WTC11 (cell line): ENCODE results near the gene ANKLE2. TPM values are rescaled to one million over a fixed set of nuclear protein-coding genes. Genes with fewer than 3 reads are reported as not detected.

Experiments
- ATAC-seq: fragments of 200-7000 bp; cut with Tn5 transposase; 2 replicates; pipeline ENCODE4 v1.10.0; 2021; ENCODE audit warnings: mild to moderate bottlenecking, moderate library complexity
- CTCF ChIA-PET: fragments of 300-600 bp; sonication (Branson Sonifier 250); formaldehyde crosslinking; loops from one replicate; lab custom pipeline; 2021; ENCODE audit warnings: antibody characterized with exemption; lab: Charles Lee
- POLR2A ChIA-PET: fragments of 350-600 bp; sonication (Branson Sonifier 250); formaldehyde crosslinking; loops from one replicate; lab custom pipeline; 2021; ENCODE audit warnings: antibody characterized with exemption; lab: Charles Lee
- DNase-seq: peaks from one replicate; pipeline ENCODE4 v3.0.0; 2021; ENCODE audit warnings: low spot score
- H3K27ac Mint-ChIP-seq: 2 replicates; pipeline ENCODE4 v1.8.0; 2021; ENCODE audit warnings: mixed read lengths
- H3K27me3 Mint-ChIP-seq: 2 replicates; pipeline ENCODE4 v1.8.0; 2021; ENCODE audit warnings: low read depth, mild to moderate bottlenecking, moderate library complexity, mixed read lengths
- H3K36me3 Mint-ChIP-seq: 2 replicates; pipeline ENCODE4 v1.8.0; 2021; ENCODE audit warnings: mixed read lengths
- H3K4me1 Mint-ChIP-seq: 2 replicates; pipeline ENCODE4 v1.8.0; 2022; ENCODE audit warnings: mixed read lengths
- H3K4me3 Mint-ChIP-seq: 2 replicates; pipeline ENCODE4 v1.8.0; 2021; ENCODE audit warnings: mild to moderate bottlenecking, moderate library complexity, mixed read lengths
- H3K9me3 Mint-ChIP-seq: 2 replicates; pipeline ENCODE4 v1.8.0; 2021; ENCODE audit warnings: mixed read lengths
- CREB1 ChIP-seq: sonication (generic); formaldehyde crosslinking; IDR thresholded peaks from 2 replicates; pipeline ENCODE4 v1.8.0; 2023; ENCODE audit warnings: mild to moderate bottlenecking, missing genetic modification reagents
- E2F4 ChIP-seq: sonication (generic); formaldehyde crosslinking; IDR thresholded peaks from 2 replicates; pipeline ENCODE4 v1.8.1; 2022; ENCODE audit warnings: low read depth, mild to moderate bottlenecking, moderate library complexity, missing genetic modification reagents, borderline replicate concordance
- HMGA2 ChIP-seq: fragments of 250-450 bp; sonication (Bioruptor Pico); IDR thresholded peaks from 2 replicates; pipeline ENCODE4 v1.4.0; 2021; ENCODE audit warnings: mild to moderate bottlenecking, moderate library complexity
- IRF2 ChIP-seq: sonication (generic); formaldehyde crosslinking; IDR thresholded peaks from 2 replicates; pipeline ENCODE4 v1.8.0; 2022; ENCODE audit warnings: low read depth, missing genetic modification reagents, borderline replicate concordance
- KAT7 ChIP-seq: sonication (generic); formaldehyde crosslinking; IDR thresholded peaks from 2 replicates; pipeline ENCODE4 v1.8.1; 2023; ENCODE audit warnings: missing genetic modification reagents, mild to moderate bottlenecking, borderline replicate concordance
- PRDM15 ChIP-seq: sonication (generic); formaldehyde crosslinking; IDR thresholded peaks from 2 replicates; pipeline ENCODE4 v1.8.0; 2022; ENCODE audit warnings: missing genetic modification reagents
- SMAD4 ChIP-seq: sonication (generic); formaldehyde crosslinking; IDR thresholded peaks from 2 replicates; pipeline ENCODE4 v1.8.0; 2022; ENCODE audit warnings: mild to moderate bottlenecking, missing genetic modification reagents
- STAT6 ChIP-seq: sonication (generic); formaldehyde crosslinking; conservative IDR thresholded peaks from 2 replicates; pipeline ENCODE4 v1.8.1; 2023; ENCODE audit warnings: mild to moderate bottlenecking, low read depth, missing genetic modification reagents, moderate library complexity
- TEAD4 ChIP-seq: sonication (generic); formaldehyde crosslinking; IDR thresholded peaks from 2 replicates; pipeline ENCODE4 v1.8.0; 2022; ENCODE audit warnings: mild to moderate bottlenecking, missing genetic modification reagents
- USF1 ChIP-seq: sonication (generic); formaldehyde crosslinking; IDR thresholded peaks from 2 replicates; pipeline ENCODE4 v1.8.0; 2022; ENCODE audit warnings: mild to moderate bottlenecking, missing genetic modification reagents
- ZMAT4 ChIP-seq: fragments of 250-450 bp; sonication (Bioruptor Pico); IDR thresholded peaks from 2 replicates; pipeline ENCODE4 v1.9.0; 2021; ENCODE audit warnings: mild to moderate bottlenecking
- ZNF317 ChIP-seq: sonication (generic); formaldehyde crosslinking; IDR thresholded peaks from 2 replicates; pipeline ENCODE4 v1.8.1; 2023; ENCODE audit warnings: low read depth, mild to moderate bottlenecking, moderate library complexity, missing genetic modification reagents, borderline replicate concordance
- ZNF512 ChIP-seq: sonication (generic); formaldehyde crosslinking; IDR thresholded peaks from 2 replicates; pipeline ENCODE4 v1.8.1; 2022; ENCODE audit warnings: missing genetic modification reagents, borderline replicate concordance
- ZNF671 ChIP-seq: fragments of 250-450 bp; sonication (Bioruptor Pico); IDR thresholded peaks from 2 replicates; pipeline ENCODE4 v1.8.0; 2021; ENCODE audit warnings: mild to moderate bottlenecking
- total RNA-seq: library from RNA; stranded (reverse); gene quantifications from 3 replicates; pipeline ENCODE4 v1.2.3, GENCODE V29; 2021

The ANKLE2 gene
- total RNA-seq, 1 experiment from 2014 or later: 63.8 TPM

- CTCF ChIA-PET: no interaction called here
- POLR2A ChIA-PET: no interaction called here
- Mint-ChIP-seq H3K9me3 (no peaks in the 10 kb centered on the region), H3K4me1 (no peaks in the 10 kb centered on the region), H3K4me3 (no peak overlapping the region), H3K36me3 (peaks cover 80% of the 10 kb centered on the region), H3K27me3 (no peaks in the 10 kb centered on the region), H3K27ac (no peak overlapping the region)
- no peak for DNase-seq
- no peak for ATAC-seq
- no peak for TF ChIP-seq PRDM15
- TF ChIP-seq ZMAT4 (CRISPR knock-in tag): no peak
- TF ChIP-seq ZNF317 (CRISPR knock-in tag): no peak
- no peak for TF ChIP-seq ZNF512 (CRISPR knock-in tag)
- no peak for TF ChIP-seq SMAD4 (CRISPR knock-in tag)
- no peak for TF ChIP-seq E2F4
- no peak for TF ChIP-seq STAT6 (CRISPR knock-in tag)
- no peak for TF ChIP-seq CREB1 (CRISPR knock-in tag)
- no peak for TF ChIP-seq KAT7 (CRISPR knock-in tag)
- no peak for TF ChIP-seq TEAD4
- TF ChIP-seq HMGA2 (CRISPR knock-in tag): no peak
- TF ChIP-seq IRF2 (CRISPR knock-in tag): no peak
- no peak for TF ChIP-seq ZNF671 (CRISPR knock-in tag)
- no peak for TF ChIP-seq USF1
These were observed 85.7 kb downstream of the ANKLE2 start for GRCh38 chr12:132675757-132676432.

Other genes starting within 250 kb of the ANKLE2 start
- gene LRCOL1, start 151.2 kb downstream of the ANKLE2 start, total RNA-seq: 0.24 TPM in 1 of 3 replicates, not detected in the others
- 1.6 to 2.6 TPM (median 2.1 TPM) in 3 replicates for gene P2RX2, start 143.1 kb downstream of the ANKLE2 start, total RNA-seq
- 120 to 144 TPM (median 126 TPM) in 3 replicates for gene POLE, start 74.5 kb downstream of the ANKLE2 start, total RNA-seq
- gene PXMP2, start 74.2 kb downstream of the ANKLE2 start, total RNA-seq: 12.0 to 13.2 TPM (median 12.6 TPM) in 3 replicates
- 76.8 to 89.7 TPM (median 81.0 TPM) in 3 replicates for gene PGAM5, start 51.0 kb downstream of the ANKLE2 start, total RNA-seq
- gene GOLGA3, start 67.0 kb upstream of the ANKLE2 start, total RNA-seq: 36.8 to 47.8 TPM (median 39.6 TPM) in 3 replicates
- 50.2 to 58.7 TPM (median 53.9 TPM) in 3 replicates for gene CHFR, start 125.8 kb upstream of the ANKLE2 start, total RNA-seq
- gene ZNF605, start 194.5 kb upstream of the ANKLE2 start, total RNA-seq: 15.7 to 21.1 TPM (median 18.3 TPM) in 3 replicates
- gene ZNF26, start 224.5 kb upstream of the ANKLE2 start, total RNA-seq: 11.9 to 14.6 TPM (median 13.5 TPM) in 3 replicates